ENCODE measurements around the gene ZEB2.

DNA sequence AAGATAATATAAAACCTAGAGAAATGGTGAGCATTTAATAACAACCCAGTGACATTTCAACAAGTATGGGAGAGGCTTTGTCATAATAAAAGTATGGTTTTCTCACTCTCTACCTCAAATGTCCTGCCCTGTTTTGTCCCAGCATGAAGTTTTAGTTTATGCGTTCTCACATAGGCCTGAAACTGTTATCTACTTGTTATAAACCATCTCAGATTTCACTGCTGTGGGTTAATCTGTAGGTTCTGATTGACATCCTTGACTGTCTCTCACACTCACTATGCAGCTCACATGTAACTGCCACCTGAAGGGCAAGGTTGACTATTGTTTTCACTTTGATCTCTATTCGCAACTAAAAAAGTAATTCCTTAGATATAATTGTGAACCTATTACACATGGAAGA lies 44.9 kb downstream of the ZEB2 start:
- TF ChIP-seq, protein P1, sequence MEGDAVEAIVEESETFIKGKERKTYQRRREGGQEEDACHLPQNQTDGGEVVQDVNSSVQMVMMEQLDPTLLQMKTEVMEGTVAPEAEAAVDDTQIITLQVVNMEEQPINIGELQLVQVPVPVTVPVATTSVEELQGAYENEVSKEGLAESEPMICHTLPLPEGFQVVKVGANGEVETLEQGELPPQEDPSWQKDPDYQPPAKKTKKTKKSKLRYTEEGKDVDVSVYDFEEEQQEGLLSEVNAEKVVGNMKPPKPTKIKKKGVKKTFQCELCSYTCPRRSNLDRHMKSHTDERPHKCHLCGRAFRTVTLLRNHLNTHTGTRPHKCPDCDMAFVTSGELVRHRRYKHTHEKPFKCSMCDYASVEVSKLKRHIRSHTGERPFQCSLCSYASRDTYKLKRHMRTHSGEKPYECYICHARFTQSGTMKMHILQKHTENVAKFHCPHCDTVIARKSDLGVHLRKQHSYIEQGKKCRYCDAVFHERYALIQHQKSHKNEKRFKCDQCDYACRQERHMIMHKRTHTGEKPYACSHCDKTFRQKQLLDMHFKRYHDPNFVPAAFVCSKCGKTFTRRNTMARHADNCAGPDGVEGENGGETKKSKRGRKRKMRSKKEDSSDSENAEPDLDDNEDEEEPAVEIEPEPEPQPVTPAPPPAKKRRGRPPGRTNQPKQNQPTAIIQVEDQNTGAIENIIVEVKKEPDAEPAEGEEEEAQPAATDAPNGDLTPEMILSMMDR (IDR thresholded peaks at IDR 0.05; ENCODE audit: low read length), result no peak
- TF ChIP-seq EZH2 (IDR thresholded peaks at IDR 0.05; ENCODE audit: borderline replicate concordance, low read length), result no peak
